ENCODE results near the gene CAMKK2. TPM values are rescaled to one million over a fixed set of nuclear protein-coding genes. Genes with fewer than 3 reads are reported as not detected.
"Not testable (repeated sequence)": the region's sequence is repeated elsewhere in the genome, so short reads cannot be mapped to it uniquely, and the experiment has no call there.

Gene CAMKK2
- total RNA-seq, 4 donors from 2014 or later: 26.0 to 40.3 (median 30.3) TPM

- no peak for ATAC-seq
Measured at GRCh38 chr12:121227294-121227693, 69.2 kb downstream of the CAMKK2 start.

GRCh38 chr12:121226871-121227270, 69.6 kb downstream of the CAMKK2 start:
- H3K36me3 ChIP-seq: peaks cover 0 to 55% of the 10 kb centered on the region in 2 donors
- not testable (repeated sequence) for ATAC-seq, H3K4me1 ChIP-seq, H3K4me3 ChIP-seq, H3K27me3 ChIP-seq, H3K27ac ChIP-seq, H3K9me3 ChIP-seq
- WGBS, 2 donors (ENCODE audit: low coverage in 1 of 2): 86 to 100% methylated on average over 3 to 7 of the region's 8 CpGs

More at GRCh38 chr12:121227294-121227693, 69.2 kb downstream of the CAMKK2 start:
- H3K27ac ChIP-seq: no peak overlapping the region
- peaks cover 0 to 8% (median 0%) of the 10 kb centered on the region in 3 donors for H3K4me1 ChIP-seq
- no peaks in the 10 kb centered on the region for H3K27me3 ChIP-seq
- peaks cover 0 to 55% of the 10 kb centered on the region in 2 donors for H3K36me3 ChIP-seq
- WGBS, 2 donors (ENCODE audit: low coverage in 1 of 2): 20 to 67% methylated on average over 2 to 3 of the region's 9 CpGs
- no peak overlapping the region for H3K4me3 ChIP-seq
- H3K9me3 ChIP-seq: no peaks in the 10 kb centered on the region
- TF ChIP-seq POLR2AphosphoS5 (IDR thresholded peaks at IDR 0.05) (no peak), CTCF (IDR thresholded peaks at IDR 0.05) (no peak)

GRCh38 chr12:121226399-121226798, 70.1 kb downstream of the CAMKK2 start:
- Histone ChIP-seq H3K27me3 (no peaks in the 10 kb centered on the region), H3K27ac (no peak overlapping the region), H3K9me3 (no peaks in the 10 kb centered on the region), H3K4me3 (no peak overlapping the region), H3K4me1 (peaks cover 0 to 8% (median 0%) of the 10 kb centered on the region in 3 donors), H3K36me3 (peaks cover 0 to 59% of the 10 kb centered on the region in 2 donors)
- TF ChIP-seq CTCF (IDR thresholded peaks at IDR 0.05) (no peak), POLR2A (IDR thresholded peaks at IDR 0.05) (no peak), POLR2AphosphoS5 (IDR thresholded peaks at IDR 0.05) (no peak), EP300 (IDR thresholded peaks at IDR 0.05) (no peak)
- 78 to 90% methylated on average over 3 to 8 of the region's 8 CpGs for WGBS, 2 donors (ENCODE audit: low coverage in 1 of 2)
- ATAC-seq: no peak

GRCh38 chr12:121224591-121224990, 71.9 kb downstream of the CAMKK2 start:
- Histone ChIP-seq H3K9me3 (no peaks in the 10 kb centered on the region), H3K27ac (no peak overlapping the region), H3K27me3 (no peaks in the 10 kb centered on the region), H3K4me1 (no peaks in the 10 kb centered on the region), H3K36me3 (peaks cover 0 to 65% of the 10 kb centered on the region in 2 donors), H3K4me3 (no peak overlapping the region)
- ATAC-seq: no peak
- WGBS, 2 donors (ENCODE audit: low coverage in 1 of 2): 83 to 97% methylated on average over 8 of the region's 8 CpGs
- TF ChIP-seq POLR2A (IDR thresholded peaks at IDR 0.05): no peak
- no peak for TF ChIP-seq EP300 (IDR thresholded peaks at IDR 0.05)
- TF ChIP-seq POLR2AphosphoS5 (IDR thresholded peaks at IDR 0.05): no peak
- no peak for TF ChIP-seq CTCF (IDR thresholded peaks at IDR 0.05)

GRCh38 chr12:121223292-121224285, 72.9 kb downstream of the CAMKK2 start:
- peaks cover 0 to 60% of the 10 kb centered on the region in 2 donors for H3K36me3 ChIP-seq
- H3K9me3 ChIP-seq: no peaks in the 10 kb centered on the region
- H3K27ac ChIP-seq: no peak overlapping the region
- TF ChIP-seq EP300 (IDR thresholded peaks at IDR 0.05) (no peak), POLR2AphosphoS5 (IDR thresholded peaks at IDR 0.05) (no peak), CTCF (IDR thresholded peaks at IDR 0.05) (no peak), POLR2A (IDR thresholded peaks at IDR 0.05) (no peak)
- H3K4me1 ChIP-seq: no peaks in the 10 kb centered on the region
- 80 to 100% methylated on average over 1 to 2 of the region's 19 CpGs for WGBS, 2 donors (ENCODE audit: low coverage in 1 of 2)
- no peaks in the 10 kb centered on the region for H3K27me3 ChIP-seq
- H3K4me3 ChIP-seq: no peak overlapping the region
- no peak for ATAC-seq
